Measurements from ENCODE around the gene CASQ2. TPM values are rescaled to one million over a fixed set of nuclear protein-coding genes. Genes with fewer than 3 reads are reported as not detected.

The CASQ2 gene
- total and polyA plus RNA-seq, 9 of the 15 experiments (the other 6 are each of a cell fraction or from before 2014, with no cell fraction given): not detected

DNA sequence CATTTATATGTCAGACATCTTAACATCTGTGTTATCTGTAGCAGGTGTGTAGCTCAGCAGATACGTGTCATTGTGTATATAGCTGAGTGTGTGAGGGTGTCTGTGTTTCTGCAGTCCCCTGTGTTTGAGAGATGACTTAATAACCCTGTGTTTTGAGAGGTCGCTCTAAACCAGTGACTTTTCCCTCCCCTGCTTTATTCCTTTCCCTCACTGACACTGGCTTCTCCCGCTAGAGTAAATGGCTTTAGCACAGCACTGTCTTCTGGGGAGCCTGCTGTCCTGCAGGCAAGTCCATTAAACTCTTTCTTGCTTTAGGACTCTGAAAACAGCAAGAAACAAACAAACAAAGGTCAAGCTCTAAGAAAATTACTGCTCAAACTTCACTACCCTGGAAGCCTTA is 73.7 kb downstream of the CASQ2 start:
- no peaks in the 10 kb centered on the region for H3K9me1 ChIP-seq (ENCODE audit: control insufficient read depth, insufficient read depth, low read length)
- BruUV-seq (replicated peaks): no TSS peak
- H3K4me3 ChIP-seq: no peak overlapping the region
- H3K27ac ChIP-seq (ENCODE audit: extremely low read depth, low read depth, low read length): no peak overlapping the region
- no peaks in the 10 kb centered on the region for H4K20me1 ChIP-seq (replicated peaks; ENCODE audit: control insufficient read depth, insufficient read depth, low read length)
- no peaks in the 10 kb centered on the region for H3K9me3 ChIP-seq (replicated peaks; ENCODE audit: control insufficient read depth, insufficient read depth, low read depth, low read length)
- peak; percentile 25; the same call in 2 of the 3 replicates for ATAC-seq
- in situ Hi-C loops (cut with MboI): no loop called here
- FAIRE-seq: no peak
- 56% methylated on average over 3 of the region's 3 CpGs for WGBS (ENCODE audit: insufficient coverage, low coverage, missing lambda C conversion rate)
- intact Hi-C loops (cut with micrococcal nuclease): no loop called here
- no peak overlapping the region for H3K9ac ChIP-seq (ENCODE audit: insufficient read depth in 1 of 2, low read depth in 2 of 2, low read length in 2 of 2)
- no peaks in the 10 kb centered on the region for H3K79me2 ChIP-seq (ENCODE audit: control insufficient read depth, insufficient read depth, low read length)
- H3K4me1 ChIP-seq (replicated peaks in 1 of 2; ENCODE audit: control insufficient read depth in 2 of 2, insufficient read depth in 2 of 2, low read length in 2 of 2): no peaks in the 10 kb centered on the region
- 0 out of 5 replicates have a peak, but pooled peaks cover 0 to 4% of the 10 kb centered on the region in 2 experiments for H3K27me3 ChIP-seq (ENCODE audit: control insufficient read depth in 2 of 2, insufficient read depth in 2 of 2, low read length in 2 of 2)
- POLR2A ChIA-PET: interaction anchor here (0.6 to 1.4 kb wide), 6 partner anchors 12 to 427 kb away, joined by 3 to 5 read pairs (median 4); no protein-coding TSS in a partner anchor
- peaks cover 28% of the 10 kb centered on the region; the same call in 2 of the 3 replicates for H3K36me3 ChIP-seq (ENCODE audit: control insufficient read depth, insufficient read depth, low read length)
- no peak overlapping the region for H3K4me2 ChIP-seq (ENCODE audit: insufficient read depth, low read length)
- no peak for TF ChIP-seq RBM17 (IDR thresholded peaks at IDR 0.05; ENCODE audit: borderline replicate concordance, low read depth, low read length)
- TF ChIP-seq LARP7 (IDR thresholded peaks at IDR 0.05): no peak
- TF ChIP-seq, protein P1, sequence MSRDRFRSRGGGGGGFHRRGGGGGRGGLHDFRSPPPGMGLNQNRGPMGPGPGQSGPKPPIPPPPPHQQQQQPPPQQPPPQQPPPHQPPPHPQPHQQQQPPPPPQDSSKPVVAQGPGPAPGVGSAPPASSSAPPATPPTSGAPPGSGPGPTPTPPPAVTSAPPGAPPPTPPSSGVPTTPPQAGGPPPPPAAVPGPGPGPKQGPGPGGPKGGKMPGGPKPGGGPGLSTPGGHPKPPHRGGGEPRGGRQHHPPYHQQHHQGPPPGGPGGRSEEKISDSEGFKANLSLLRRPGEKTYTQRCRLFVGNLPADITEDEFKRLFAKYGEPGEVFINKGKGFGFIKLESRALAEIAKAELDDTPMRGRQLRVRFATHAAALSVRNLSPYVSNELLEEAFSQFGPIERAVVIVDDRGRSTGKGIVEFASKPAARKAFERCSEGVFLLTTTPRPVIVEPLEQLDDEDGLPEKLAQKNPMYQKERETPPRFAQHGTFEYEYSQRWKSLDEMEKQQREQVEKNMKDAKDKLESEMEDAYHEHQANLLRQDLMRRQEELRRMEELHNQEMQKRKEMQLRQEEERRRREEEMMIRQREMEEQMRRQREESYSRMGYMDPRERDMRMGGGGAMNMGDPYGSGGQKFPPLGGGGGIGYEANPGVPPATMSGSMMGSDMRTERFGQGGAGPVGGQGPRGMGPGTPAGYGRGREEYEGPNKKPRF (IDR thresholded peaks at IDR 0.05; ENCODE audit: low read depth, low read length): no peak
- no peak for TF ChIP-seq GATAD2A (IDR thresholded peaks at IDR 0.05)
- TF ChIP-seq RBM39 (optimal IDR thresholded peaks at IDR 0.05; ENCODE audit: low read depth, low read length): no peak
- CTCF ChIA-PET (ENCODE audit: low intra/inter-chr PET ratio): no interaction called here
- no peak overlapping the region for H2AFZ ChIP-seq (ENCODE audit: low read depth, low read length)
- DNase-seq (ENCODE audit: extremely low read depth in 1 of 4, low spot score in 3 of 4): no peak

Data from K562 (cell line).